HG02943 (cell line): ENCODE results near the gene DKK1.
A peak's percentile ranks its signal among the peaks of the same experiment; 100 is the strongest.

ENCODE experiments used
- ATAC-seq: cut with Tn5 transposase; IDR thresholded peaks from one replicate; pipeline ENCODE4 v1.9.1; 2021; ENCODE audit warnings: mild to moderate bottlenecking, low read depth, moderate library complexity; ENCODE audit not compliant: unreplicated experiment

The DKK1 gene

DNA sequence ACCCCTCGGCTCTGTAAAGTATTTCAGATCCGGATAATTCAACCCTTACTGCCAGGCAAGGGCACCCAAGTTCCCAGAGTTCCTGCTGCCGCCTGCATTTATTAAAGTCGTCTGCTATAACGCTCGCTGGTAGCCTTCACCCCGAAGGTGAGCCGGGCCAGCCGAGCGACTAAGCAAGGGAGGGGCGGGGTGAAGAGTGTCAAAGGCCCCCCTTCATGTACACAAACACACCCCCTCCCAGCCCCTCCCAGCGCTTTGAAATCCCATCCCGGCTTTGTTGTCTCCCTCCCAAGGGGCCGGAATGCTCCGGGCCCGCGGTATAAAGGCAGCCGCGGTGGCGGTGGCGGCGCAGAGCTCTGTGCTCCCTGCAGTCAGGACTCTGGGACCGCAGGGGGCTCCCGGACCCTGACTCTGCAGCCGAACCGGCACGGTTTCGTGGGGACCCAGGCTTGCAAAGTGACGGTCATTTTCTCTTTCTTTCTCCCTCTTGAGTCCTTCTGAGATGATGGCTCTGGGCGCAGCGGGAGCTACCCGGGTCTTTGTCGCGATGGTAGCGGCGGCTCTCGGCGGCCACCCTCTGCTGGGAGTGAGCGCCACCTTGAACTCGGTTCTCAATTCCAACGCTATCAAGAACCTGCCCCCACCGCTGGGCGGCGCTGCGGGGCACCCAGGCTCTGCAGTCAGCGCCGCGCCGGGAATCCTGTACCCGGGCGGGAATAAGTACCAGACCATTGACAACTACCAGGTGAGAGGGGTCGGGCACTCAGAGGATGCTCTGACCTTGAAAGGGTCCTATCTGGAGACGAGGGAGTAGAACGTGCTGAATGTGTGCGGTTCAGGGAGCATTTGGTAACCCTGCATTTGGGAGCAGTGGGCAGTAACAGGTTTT is at the start of gene DKK1:
Gene DKK1, plus strand, starts transcription at position 349 of the 889 bp plus-strand sequence. Its CDS starts 154 bp downstream, at position 503.
- ATAC-seq, result peak; percentile 57

- no peak for ATAC-seq
Measured at GRCh38 chr10:52265131-52265926, 48.8 kb upstream of the DKK1 start.

DNA sequence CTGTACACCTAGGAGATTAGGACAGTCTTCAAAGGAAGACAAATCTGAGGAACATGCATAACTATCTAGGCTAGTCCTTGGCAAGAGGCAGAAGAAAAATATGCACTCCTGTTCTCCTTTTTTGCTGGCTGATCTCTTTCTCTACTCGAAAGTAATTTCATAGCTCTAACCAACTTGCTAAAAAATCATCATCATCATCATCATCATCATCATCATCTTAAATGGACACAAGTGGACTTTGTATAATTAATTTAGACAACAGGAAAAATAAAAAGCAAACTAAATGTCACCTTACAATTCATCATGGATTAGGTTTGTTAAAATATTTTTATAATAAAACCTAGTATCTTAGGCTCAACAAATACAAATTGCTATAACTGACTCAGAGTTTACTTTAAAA is 47.2 kb upstream of the DKK1 start:
- ATAC-seq, result no peak

GRCh38 chr10:52268790-52269189 is 45.3 kb upstream of the DKK1 start:
- ATAC-seq, result no peak

- ATAC-seq, result no peak
Measured at GRCh38 chr10:52269233-52269632, 44.8 kb upstream of the DKK1 start.

- ATAC-seq, result no peak
Measured at GRCh38 chr10:52276163-52276562, 37.9 kb upstream of the DKK1 start.

DNA sequence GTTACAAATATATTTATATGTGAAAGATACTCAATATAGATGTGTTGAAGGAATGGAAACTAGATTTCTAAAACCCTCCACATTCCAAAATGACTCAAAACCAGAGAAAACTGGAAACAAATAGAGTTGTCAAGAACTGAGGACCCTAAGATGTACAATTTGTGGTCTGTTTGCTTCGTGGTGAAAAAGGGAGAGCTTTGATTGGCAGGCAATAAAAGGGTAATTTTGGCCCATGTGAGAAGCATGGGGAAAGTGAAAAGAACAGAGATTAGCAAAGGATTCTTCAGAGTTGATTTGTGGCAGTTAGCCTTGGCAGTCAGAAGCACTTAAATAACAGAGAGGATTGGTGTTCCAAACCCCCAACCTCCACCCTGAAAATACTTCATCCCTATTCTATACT is 37.1 kb upstream of the DKK1 start:
- no peak for ATAC-seq

DNA sequence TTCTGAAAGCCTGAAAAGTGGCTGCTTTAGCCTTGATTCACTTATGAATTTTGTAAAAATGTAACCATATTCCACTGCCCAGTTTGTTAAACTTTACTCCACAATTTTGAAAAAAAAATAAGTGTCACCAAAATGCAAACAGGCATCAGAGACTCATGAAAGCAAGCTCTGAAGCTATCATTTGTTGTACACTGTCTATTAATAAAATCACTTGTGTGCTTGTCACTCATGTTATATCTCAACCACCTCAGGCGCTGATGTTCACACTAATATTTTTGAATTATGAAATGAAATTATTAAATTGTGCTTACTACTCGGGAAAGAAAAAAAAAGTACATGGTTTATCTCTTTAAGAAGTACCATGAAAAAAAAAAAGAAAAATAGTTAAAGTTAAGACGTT is 34.5 kb upstream of the DKK1 start:
- no peak for ATAC-seq

DNA sequence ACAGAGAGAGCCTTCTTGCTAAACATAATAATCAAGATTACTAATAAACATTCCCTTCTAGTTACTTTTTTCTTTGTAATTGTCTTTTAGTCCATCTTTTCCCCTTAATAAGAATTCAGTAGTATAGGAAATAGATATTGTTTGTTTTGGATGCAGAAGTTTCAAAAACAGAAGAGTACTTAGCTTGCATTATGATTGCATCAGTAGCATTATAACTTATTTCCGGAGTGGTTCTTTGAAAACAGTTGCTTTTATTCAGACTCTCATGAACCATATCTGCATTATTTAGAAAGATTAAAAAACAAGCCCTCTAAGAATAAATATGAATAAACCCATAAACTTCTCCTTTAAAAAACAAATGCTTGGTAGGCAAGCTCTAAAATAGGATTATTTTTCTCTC is 34.0 kb upstream of the DKK1 start:
- no peak for ATAC-seq

DNA sequence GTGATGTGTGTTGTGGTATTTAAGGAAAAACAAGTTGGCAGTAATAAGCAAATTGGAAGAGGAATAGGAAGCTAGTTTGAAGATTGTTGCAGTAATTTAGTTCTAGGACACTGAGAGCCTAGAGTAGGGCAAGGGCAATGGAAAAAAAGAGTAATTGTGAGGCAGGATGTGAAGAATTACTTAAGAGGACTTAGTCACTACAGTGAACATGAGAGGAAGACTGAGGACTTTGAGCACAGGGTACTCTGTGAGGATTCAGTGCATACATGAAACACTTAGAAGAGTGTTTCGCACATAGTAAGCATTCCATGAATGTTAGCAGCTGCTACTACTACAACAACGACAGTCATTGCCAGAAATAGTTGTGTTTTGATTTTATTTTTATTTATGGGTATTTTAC is 30.9 kb upstream of the DKK1 start:
- ATAC-seq, result no peak

- no peak for ATAC-seq
Measured at GRCh38 chr10:52284416-52285013, 29.6 kb upstream of the DKK1 start.

DNA sequence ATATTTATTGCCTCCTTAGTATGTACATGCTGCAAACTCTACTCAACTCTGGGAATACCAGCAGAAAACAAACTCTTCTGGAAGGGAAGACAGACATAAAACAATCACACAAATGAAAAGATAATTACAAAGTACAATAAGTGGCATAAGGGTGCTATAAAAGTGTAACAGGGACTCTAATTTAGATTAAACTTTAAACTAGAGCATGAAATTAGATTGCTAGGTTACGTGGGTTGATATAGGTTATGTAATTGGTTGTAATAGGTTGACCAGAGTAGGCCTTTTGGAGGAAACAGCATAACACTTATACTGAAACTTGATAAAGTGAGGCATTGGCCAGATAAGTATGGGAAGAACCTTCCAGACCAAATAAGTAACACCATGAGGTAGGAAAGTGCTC is 26.2 kb upstream of the DKK1 start:
- no peak for ATAC-seq

DNA sequence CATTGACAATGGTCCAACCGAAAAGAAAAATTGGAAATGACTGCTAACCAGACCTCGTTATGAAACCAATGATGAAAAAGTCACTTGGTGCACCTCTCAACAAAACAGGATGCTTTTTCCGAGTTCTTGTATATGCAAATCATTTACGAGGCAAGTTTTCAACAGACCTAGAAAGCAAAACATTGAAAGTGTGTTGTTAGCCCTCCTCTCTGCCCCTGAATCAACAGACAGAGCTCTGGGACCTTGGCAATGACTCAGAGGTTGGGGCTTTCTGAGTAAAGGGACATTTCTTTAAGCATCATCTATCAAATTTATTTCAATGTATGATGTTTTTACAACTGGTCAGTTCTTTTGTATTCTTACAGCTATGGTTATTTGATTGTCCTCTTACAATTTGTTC is 16.3 kb upstream of the DKK1 start:
- no peak for ATAC-seq

GRCh38 chr10:52300599-52301277 is 13.3 kb upstream of the DKK1 start:
- no peak for ATAC-seq

- peak; percentile 87 for ATAC-seq
Measured at GRCh38 chr10:52308251-52309031, 5.6 kb upstream of the DKK1 start.

- no peak for ATAC-seq
Measured at GRCh38 chr10:52312942-52313255, 1.2 kb upstream of the DKK1 start.

- ATAC-seq, result no peak
Measured at GRCh38 chr10:52313256-52313932, 687 bp upstream of the DKK1 start.

- ATAC-seq, result no peak
Measured at GRCh38 chr10:52314822-52315552, 906 bp downstream of the DKK1 start.

- no peak for ATAC-seq
Measured at GRCh38 chr10:52316001-52316400, 1.9 kb downstream of the DKK1 start.
